ENCODE data around the gene HYDIN.
"Not testable (repeated sequence)": the region's sequence is repeated elsewhere in the genome, so short reads cannot be mapped to it uniquely, and the experiment has no call there.

HYDIN gene

DNA sequence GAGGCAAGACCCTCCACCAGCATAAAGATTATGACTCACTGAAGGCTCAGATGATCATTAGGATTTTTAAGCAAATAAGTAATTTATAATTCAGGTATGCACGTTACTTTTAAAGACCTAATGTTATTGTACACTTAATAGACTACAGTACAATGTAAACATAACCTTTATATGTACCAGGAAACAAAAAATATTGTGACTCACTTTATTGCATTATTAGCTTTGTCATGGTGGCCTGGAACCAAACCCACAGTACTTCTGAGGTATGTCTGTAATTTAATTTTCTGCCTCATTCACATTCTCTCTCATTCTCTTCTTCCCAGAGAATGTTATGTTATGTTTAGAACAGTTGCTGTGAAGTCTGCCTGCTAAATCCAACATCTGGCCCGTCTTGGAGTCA lies 407.8 kb downstream of the HYDIN start:
- DNase-seq = not testable (repeated sequence)

DNA sequence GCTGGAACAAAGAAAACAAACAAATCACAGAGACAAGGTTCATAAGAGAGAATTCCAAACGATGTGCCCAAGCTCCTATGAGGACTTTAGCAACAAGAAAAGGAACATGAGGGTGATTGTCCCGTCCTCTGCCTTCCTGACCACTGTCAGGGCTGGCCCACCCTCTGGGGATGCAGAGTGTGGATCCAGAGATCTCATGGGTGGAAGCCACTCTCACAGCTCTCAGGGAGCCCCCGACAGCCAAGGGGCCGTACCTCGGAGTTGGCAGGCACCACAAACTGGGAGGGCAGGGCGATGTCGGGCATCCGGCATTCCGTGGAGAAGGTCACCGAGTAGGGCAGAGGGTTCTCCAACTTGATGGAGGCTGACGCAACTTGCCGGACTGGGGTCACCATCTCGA lies 412.4 kb downstream of the HYDIN start:
- not testable (repeated sequence) for DNase-seq

- DNase-seq = no peak
Observed at GRCh38 chr16:70809392-70810060, 421.0 kb downstream of the HYDIN start.

DNA sequence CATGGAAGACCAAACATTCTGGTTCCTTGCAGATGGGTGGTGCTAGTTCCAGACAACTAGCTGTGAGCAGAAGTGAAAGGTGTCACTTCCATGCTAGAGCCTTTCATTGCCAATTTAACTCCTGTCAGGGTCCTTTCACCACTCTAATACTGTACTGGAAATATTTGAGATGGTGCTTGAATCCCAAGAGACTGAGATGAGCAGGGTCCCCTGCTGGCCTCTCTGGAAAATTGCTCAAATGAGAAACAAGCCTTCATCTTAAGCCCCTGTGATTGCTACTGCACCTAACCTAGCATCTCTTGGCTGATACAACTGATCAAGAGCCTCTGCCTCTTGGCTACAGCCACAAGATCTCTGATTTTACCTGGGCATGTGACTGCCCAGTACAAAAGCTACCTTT lies 422.2 kb downstream of the HYDIN start:
- no peak for DNase-seq

GRCh38 chr16:70805787-70806186 lies 424.7 kb downstream of the HYDIN start:
- DNase-seq = no peak

DNA sequence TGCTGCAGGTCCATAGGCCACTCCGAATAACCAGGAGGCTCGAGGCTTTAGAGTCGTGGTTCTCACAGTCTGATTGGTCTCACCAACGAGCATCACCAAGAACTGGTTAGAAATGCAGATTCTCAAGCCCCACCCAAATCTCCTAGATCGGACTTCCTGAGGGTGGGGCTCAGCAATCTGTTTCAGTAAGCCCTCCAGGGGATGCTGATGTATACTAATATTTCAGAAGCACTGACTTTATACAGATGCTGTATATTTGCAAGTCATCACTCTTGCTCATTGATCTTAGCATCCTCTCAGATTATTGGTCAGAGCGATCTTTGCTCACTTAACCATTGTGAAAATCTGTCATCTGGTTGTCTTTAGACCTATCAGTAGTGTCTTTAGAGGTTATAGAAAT lies 425.1 kb downstream of the HYDIN start:
- DNase-seq = no peak

GRCh38 chr16:70804734-70805169 lies 425.8 kb downstream of the HYDIN start:
- no peak for DNase-seq

GRCh38 chr16:70804153-70804733 lies 426.3 kb downstream of the HYDIN start:
- no peak for DNase-seq

GRCh38 chr16:70803319-70803718 lies 427.2 kb downstream of the HYDIN start:
- no peak for DNase-seq

DNA sequence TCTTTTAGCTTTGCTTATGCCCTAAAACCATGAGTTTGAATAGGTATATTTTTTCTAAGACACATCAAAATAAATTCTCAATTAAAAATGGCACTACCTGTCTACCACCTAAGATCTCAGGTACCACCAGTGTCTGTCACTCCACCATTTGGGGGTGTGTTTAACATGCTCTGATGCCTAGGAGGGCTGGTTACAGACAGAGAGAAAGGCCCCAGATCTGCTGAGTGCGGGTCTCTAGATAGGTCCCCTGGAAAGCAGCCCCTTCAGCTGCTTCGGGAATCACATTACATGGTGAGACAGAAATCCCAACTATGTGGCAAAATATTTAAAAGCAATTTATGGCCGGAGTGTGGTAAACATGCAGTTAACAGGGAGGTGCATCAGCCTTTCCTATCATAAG lies 428.9 kb downstream of the HYDIN start:
- no peak for DNase-seq

- peak; percentile 90 to 92 for DNase-seq
Observed at GRCh38 chr16:70800781-70801480, 429.6 kb downstream of the HYDIN start, which contains the start of gene VAC14. TSS of gene VAC14 (minus strand) at chr16:70801158. CDS start at chr16:70800900, 258 bp downstream.

DNA sequence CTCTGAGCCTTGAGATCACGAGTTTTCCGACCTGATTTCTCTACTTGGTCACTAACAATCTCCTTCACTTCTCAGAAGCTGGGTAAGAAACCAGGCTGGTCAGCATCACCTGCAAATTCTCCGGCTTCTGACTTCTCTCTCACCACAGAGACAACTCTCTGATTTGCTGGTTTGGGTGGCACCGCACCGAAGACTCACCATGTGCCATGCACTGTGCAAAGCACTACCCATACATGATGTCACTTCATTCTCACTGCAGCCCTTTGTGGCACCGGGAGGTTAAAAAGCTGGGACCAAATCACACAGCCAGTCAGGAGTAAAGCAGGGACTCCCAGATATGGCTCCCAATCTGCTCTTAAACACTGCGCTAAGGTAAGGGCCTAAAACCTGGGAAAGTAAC lies 430.2 kb downstream of the HYDIN start:
- DNase-seq = no peak

GRCh38 chr16:70796301-70796700 lies 434.2 kb downstream of the HYDIN start:
- no peak for DNase-seq

- DNase-seq = no peak
Observed at GRCh38 chr16:70795296-70795912, 435.1 kb downstream of the HYDIN start.

- no peak for DNase-seq
Observed at GRCh38 chr16:70793851-70794502, 436.5 kb downstream of the HYDIN start.

DNA sequence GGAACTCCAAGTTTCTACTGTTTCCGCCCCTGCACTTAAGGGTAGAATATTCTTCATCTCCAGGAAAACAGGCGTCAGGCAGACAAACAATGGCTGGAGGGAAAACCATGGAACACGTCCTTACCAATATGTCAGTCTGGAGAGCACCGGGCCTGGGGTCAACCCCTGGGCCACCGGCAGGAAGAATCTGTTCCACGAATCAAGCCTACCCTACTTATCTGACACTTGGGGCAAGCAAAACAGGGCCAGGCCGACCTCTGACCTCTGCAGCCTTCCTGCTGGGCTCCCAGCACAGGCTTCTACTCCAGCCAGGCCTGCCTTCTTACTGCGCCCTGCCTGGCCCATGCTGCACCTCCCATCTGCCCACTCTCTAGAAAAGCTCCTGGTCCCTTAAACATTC lies 439.7 kb downstream of the HYDIN start:
- no peak for DNase-seq

DNA sequence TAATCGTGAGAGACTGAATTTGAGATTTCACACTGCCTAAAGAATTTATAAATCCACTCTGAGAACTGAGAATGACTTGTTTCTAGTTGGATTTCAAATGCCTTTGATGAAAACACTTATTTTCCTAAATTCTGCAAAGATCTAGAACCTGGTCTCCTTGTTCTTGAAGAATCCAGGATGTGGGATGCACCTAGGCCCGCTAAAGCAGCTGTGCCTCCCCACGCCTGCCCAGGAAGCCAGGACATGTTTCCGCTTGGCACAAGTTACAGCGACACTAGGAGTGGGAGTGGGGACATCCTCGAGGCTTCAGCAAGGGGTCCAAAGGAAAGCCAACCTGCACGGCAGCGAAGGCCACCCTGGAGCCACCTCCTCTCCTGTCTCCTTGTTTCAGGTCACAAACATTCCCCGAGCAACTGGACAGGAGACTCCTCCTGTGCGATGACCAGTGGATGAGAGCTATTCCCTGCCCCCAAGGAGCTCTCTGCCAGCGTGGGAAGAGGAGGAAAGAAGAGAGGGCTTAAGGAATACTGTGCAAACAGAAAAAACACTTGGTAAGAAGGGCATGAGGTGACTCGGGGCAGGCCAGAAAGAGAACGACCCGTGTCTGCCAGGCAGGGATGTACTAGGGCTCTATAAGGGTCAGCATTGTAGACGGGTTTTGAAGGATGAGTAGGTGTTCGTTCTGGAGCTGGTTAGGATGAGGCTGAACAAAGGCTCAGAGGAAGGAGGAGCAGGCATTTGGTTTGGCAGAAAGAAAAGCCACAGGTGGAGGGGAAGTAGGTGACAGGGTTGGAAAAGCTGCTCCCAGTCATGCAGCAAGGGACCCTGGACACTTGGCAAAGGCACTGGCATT lies 440.7 kb downstream of the HYDIN start:
- no peak for DNase-seq

- DNase-seq = no peak
Observed at GRCh38 chr16:70788668-70789594, 441.6 kb downstream of the HYDIN start.

- DNase-seq = no peak
Observed at GRCh38 chr16:70786020-70786755, 444.3 kb downstream of the HYDIN start.

All from NCI-H2081 (cell line).